ENCODE measurements around the gene MYD88. TPM values are rescaled to one million over a fixed set of nuclear protein-coding genes. Genes with fewer than 3 reads are reported as not detected.

Gene MYD88
- 32.6 TPM for polyA plus RNA-seq (2013, experiment 1 of 2; ENCODE audit: insufficient read length)
- 25.4 TPM for polyA plus RNA-seq (2013, experiment 2 of 2; ENCODE audit: insufficient read length)

DNA sequence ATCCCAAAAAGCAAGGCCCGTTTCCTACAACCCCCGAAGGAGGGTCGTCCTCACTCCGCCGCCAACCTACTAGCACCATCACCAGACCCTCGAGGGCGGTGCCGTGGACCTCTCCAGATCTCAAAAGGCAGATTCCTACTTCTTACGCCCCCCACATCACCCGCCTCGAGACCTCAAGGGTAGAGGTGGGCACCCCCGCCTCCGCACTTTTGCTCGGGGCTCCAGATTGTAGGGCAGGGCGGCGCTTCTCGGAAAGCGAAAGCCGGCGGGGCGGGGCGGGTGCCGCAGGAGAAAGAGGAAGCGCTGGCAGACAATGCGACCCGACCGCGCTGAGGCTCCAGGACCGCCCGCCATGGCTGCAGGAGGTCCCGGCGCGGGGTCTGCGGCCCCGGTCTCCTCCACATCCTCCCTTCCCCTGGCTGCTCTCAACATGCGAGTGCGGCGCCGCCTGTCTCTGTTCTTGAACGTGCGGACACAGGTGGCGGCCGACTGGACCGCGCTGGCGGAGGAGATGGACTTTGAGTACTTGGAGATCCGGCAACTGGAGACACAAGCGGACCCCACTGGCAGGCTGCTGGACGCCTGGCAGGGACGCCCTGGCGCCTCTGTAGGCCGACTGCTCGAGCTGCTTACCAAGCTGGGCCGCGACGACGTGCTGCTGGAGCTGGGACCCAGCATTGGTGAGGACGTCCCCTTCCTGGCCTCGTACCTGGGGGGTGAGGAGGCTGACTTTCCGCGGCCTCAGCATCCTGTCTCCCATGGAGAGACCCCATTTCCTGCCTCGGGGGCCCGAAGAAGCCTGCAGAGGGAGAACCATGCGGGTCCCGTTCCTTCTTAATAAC is at the start of gene MYD88:
MYD88 (plus strand) TSS at position 313 of the 842 bp plus-strand sequence; CDS start at position 353, 40 bp downstream.
- DNase-seq: peak; percentile 66

DNA sequence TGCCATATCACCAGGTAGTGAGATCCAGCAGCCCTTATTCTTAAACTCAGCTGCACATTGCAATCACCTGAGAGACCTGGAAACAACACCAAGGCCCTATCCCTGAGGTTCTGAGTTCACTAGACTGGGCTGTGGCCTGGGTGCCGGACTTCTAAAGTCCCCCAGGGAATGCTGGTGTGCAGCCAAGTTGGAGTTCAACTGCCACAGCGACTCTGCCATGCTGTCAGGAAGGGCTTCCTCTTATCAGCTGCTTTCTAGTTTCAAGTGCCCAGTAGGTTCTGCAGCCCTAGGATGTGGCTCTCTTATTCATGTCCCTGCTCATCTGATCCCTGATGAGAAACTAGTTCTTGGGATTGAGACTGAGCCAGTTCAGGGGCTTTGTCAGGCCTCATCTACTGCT is 49.3 kb upstream of the MYD88 start:
- no peak for DNase-seq

- no peak for DNase-seq
Measured at GRCh38 chr3:38090453-38090852, 48.0 kb upstream of the MYD88 start.

DNA sequence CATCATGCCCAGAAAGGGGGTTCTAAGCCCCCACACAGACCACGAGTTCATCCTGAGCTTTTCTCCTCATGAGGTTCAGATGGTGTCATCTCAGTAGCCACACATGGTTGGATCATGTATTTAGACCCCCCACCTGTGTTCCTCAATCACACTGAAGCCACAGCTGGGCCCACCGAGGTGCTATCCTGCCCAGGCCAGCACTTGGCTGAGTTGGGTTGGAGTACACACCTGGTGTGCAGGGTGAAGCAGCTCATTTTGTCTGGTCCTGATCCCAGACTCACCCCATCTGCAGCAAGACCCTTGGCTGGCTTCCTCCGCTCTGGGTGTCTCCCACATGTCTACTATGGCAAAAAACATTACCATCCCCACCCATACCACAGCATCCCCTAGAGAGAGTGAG is 43.5 kb upstream of the MYD88 start:
- no peak for DNase-seq

DNA sequence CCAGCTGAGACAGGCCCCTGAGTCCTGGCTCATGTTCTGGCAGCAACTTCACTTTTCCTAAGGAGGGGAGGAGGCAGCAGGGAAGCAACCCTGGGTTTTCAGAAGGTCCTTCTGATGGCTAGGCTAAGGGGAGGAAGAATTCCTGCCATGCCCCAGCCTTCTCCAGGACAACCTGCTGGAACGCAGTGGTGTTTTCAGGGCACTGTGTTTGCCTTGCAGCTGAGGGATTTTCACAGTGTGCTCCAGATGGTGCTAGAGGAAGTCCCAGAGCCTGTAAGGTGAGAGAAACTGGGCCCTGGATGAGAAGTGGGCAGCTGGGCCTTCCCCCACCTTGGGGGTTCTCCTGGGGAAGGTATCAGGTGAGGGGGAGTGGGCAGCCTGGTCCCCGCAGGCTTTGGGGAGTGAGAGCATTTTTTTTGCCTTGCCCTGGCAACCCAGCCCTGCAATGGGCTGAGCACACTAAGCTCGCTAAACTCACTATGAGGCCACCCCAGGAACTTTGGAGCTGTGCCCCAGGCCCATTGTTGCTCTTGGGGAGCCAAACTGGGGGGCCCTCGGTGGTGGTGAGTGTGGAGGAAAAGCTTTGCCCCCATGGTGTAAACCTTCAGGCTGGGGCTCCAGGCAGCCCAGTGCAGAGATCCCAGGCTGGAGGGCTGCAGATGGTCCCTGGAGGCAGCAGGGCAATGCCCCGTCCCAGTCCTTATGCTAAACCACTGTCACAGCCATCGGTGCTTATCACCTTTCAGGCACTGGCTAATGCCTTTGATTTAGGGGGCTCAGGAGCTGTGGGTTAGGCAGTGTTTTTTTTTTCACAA is 42.6 kb upstream of the MYD88 start:
- DNase-seq: no peak

GRCh38 chr3:38097446-38098375 is 40.8 kb upstream of the MYD88 start:
- DNase-seq: no peak

- DNase-seq: no peak
Measured at GRCh38 chr3:38098376-38098723, 40.1 kb upstream of the MYD88 start.

DNA sequence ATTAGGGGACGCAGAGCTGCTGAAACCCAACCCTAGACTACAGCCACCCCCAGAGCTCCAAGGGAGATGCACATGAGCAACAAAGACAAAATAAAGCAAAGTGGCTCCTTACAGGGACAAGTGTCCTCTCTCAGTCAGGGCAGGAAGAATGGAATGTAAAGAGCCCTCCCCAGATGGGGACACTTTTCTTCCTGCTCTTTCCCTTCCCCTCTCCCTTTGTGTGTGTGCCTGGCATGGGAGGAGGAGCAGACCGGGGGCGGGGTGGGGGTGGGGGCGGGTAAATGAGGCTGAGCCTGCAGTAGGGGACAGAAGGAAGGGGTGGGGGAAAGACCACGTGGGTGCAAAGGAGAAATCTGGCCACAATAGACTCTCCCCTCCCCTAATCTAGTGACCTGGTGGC is 38.9 kb upstream of the MYD88 start:
- DNase-seq: no peak

DNA sequence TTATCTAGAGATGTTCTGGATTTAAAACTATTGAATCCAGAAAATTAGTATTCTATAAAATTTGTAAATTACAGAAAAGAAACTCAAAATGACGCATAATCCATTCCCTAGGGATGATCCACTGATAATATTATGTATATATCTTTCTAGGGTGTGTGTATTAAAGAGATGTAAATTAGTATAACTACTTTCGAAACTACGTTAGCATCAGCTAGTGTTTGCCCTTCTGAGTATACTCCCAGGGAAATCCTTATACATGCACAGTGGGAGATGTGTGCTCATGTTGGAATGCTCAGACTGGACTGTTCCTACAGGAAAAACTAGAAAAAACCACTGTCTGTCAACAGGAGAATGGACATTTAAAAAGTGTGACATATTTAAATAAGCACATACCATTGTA is 38.0 kb upstream of the MYD88 start:
- no peak for DNase-seq

DNA sequence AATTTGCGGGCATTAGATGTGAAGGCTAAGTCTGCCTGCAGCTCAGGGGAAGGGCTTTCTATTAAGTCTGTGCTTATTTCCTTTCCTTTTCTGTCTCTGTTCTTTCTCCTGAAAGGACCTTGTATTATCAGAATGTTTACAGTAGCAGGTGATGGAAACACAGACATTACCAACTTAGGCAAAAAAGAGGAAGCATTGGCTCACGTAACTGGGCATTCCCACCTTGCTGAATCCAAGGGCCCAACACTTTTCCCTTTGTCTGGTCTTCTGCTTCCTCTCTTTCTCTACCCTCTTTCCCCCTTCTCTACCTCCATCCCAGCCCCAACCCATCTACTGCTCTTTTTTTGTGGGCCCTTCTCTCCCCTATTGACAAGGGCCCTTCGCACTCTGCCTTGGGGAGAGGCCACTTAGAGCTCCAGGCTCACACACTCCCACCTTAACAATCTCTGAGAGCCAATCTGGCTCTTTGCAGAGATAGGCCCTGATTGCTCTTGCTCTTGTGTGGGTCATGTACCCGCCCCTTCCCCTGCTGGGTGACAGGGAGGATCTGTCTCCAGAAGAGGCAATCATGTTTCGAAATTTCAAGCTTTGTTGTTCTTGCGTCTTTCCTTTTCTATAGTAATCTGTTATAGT is 36.5 kb upstream of the MYD88 start:
- DNase-seq: no peak

DNA sequence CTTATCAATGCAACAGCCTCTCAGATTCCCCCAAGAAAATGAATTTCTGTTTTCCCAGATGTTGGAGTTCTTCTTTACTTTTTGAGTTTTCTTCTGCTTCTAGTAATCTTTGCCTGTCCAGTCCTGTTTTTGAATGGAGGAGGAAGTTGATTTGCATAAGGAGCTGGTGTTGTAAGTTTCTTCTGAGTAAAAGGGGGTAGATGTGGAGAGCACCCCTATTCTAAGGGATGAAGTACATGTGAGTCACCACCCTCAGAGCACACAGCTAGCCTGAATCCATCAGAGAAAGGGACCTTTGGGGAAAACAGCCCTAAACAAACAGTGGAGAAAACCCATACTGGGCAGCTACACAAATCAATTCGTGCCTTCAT is 36.0 kb upstream of the MYD88 start:
- no peak for DNase-seq

GRCh38 chr3:38105525-38105924 is 32.9 kb upstream of the MYD88 start:
- no peak for DNase-seq

DNA sequence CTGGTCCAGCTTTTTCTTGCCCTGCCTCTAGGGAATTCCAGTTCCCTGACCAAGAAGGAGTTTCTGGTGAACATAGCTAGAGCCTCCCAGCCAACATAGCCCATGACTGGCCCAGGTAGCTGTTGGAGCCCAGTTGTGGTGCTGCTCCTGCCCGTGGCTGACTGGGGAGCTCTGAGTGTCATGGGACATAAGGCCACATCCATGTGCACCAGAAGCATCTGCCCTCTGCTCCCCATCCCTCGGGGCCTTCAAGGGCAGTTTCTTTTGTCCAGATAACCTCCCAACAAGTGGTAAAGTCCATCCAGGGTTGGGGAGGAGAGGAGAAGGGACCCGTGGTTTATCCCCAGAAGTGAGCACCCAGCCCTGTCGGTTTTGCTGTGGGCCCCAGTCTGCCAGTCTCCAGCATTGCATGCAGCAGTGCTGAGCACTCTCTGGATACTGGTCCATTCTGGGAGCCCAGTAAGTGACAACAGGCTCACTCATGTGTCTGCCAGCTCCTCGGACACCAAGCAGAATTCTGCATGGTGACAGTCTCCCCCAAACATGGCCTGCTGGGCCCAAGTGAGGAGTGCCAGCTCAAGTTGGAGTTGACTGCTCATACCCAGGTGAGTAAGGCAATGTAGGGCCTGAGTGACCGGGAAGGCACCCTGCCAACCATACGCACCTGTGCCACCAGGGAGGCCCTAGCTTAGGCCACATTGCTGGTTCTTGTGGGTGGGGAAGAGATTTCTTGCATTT is 30.4 kb upstream of the MYD88 start:
- DNase-seq: no peak

DNA sequence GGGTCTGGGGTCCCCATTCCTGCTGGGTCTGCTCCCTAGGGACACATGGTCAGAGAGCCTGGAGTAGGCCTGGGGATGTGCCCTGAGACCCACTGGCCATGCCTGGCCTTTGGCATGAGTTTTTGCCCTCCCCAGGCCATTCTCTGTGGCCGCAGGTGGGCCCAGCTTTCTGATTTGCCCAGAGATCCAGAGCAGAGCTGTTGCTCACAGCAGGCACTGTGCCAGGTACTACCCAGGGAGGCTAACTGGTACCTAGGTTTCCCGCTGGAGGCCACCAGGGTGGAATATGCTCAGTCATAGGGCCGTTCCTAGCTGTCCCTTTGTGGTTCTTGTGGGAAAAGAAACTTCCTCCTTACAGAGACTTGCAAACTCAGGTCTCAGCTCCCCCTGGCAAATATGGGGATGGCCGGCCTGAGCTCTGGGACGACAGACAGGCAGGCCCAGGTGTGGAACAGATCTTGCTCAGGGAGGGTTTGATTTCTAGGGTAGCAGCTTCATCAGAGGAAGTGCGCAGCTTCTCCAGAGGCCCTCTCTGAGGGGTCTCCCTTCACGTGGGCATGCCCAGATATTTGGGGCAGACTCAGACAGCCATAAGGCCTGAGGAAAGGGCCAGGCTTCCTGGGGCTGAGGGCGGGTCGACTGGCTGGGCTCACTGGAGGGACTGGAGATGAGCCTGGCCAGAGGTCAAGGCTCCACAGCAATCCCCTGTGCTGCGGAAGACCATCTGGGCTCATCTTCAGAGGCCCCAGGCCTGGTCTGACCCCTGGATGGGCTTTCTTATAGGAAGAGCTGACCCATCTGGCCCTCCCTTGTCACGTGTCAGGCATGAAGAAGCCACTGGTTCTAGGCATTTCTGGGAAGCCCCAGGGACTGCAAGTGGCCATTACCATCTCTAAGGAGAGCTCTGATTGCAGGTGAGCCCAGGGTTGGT is 29.5 kb upstream of the MYD88 start:
- DNase-seq: no peak

- no peak for DNase-seq
Measured at GRCh38 chr3:38109580-38110313, 28.7 kb upstream of the MYD88 start.

- DNase-seq: no peak
Measured at GRCh38 chr3:38110314-38111050, 28.0 kb upstream of the MYD88 start.

- no peak for DNase-seq
Measured at GRCh38 chr3:38111201-38111600, 27.3 kb upstream of the MYD88 start.

- no peak for DNase-seq
Measured at GRCh38 chr3:38111696-38112377, 26.6 kb upstream of the MYD88 start.
